GM18519 (cell line): Measurements from ENCODE around the gene LILRA1.
"Not testable (repeated sequence)": the region's sequence is repeated elsewhere in the genome, so short reads cannot be mapped to it uniquely, and the experiment has no call there.

ENCODE experiments used
- ATAC-seq: cut with Tn5 transposase; IDR thresholded peaks from one replicate; pipeline ENCODE4 v1.9.1; 2021; ENCODE audit warnings: mild to moderate bottlenecking, moderate library complexity; ENCODE audit not compliant: unreplicated experiment, low FRiP score

The LILRA1 gene

DNA sequence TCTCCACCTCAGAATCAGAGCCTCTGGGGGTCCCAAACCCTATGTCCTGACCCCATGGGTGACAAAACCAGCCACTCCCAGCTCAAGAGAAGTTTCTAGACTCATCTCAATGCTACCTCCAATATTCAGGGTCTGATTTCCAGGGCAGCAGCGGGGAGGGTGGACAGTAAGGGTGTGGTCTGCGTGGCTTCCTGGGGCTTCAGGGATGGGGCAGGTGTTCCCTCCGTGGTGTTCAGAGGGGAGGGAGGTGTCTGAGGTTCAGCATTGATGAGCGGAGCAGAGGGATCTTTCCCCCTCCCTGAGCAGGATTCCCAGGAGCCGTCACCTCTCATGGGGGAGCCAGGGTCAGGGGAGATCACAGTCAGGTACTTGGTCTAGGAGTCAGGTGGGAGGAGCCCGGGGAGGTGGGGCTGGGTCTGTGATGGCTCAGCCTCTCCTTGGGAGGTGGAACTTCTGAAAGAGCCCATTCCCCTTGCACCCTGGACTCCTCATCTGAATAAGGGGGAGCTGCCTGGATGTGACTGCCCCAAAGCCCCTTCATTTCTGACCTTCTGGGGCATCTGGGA, 16.9 kb upstream of the LILRA1 start:
- no peak for ATAC-seq

- ATAC-seq: no peak
These were observed 16.1 kb upstream of the LILRA1 start for GRCh38 chr19:54577334-54577733.

GRCh38 chr19:54578268-54578667, 15.2 kb upstream of the LILRA1 start:
- not testable (repeated sequence) for ATAC-seq

DNA sequence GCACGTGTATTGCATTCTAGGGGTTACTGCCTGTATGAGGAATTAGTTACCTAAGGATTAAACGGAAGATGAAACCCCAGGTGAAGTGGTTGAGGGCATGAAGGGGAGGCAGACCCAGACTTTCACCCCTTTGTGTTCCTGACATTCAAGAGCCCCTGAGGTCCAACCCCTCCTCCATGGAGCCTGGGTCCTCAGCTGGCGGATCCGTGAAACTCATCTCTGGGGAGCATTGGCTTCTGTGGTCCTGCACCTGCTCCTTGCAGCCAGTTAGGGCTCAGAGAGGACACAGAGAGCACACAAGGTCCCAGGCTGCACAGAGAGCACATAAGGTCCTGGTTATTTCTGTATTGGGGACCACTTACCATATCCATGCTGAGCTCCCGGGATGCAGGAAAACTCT, 7.0 kb upstream of the LILRA1 start:
- no peak for ATAC-seq

DNA sequence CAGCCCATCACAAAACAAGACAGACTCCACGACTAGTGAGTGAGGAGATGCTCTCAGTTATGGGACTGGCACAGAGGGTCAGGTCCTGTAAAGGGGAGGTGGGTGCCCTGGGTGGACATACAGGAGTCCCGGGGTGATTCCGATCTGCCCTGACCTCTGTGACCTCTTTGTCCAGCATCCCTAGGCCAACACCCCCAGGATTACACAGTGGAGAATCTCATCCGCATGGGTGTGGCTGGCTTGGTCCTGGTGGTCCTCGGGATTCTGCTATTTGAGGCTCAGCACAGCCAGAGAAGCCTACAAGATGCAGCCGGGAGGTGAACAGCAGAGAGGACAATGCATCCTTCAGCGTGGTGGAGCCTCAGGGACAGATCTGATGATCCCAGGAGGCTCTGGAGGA, 6.4 kb upstream of the LILRA1 start:
- ATAC-seq: no peak

DNA sequence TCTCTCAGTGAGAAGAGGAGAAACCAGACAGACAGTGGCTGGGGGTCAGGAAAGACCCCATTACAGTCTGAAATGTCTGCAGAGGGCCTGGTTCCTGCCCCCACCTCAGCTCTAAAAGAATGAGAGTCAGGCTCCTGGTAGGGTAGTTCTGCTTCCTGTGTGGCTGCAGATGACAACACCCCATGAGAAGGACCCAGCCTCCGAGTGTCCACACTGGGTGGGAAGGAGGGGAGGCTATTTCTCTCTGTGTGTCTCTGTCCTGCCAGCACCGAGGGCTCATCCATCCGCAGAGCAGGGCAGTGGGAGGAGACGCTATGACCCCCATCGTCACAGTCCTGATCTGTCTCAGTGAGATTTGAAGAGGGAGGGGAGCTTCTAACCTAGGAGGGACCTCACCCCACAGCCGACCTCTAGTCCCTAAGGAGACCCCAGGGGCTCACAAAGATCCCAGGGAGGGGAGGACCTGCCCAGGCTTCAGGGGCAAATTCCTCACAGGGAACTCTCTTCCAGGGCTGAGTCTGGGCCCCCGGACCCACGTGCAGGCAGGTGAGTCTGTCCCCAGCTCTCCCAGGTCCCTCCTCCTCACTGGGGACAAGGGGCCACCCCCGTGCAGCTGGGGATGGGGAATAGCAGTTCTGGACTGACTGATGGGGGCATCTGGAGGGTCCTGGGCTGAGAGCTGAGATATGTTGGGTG, 647 bp downstream of the LILRA1 start:
- ATAC-seq: not testable (repeated sequence)

DNA sequence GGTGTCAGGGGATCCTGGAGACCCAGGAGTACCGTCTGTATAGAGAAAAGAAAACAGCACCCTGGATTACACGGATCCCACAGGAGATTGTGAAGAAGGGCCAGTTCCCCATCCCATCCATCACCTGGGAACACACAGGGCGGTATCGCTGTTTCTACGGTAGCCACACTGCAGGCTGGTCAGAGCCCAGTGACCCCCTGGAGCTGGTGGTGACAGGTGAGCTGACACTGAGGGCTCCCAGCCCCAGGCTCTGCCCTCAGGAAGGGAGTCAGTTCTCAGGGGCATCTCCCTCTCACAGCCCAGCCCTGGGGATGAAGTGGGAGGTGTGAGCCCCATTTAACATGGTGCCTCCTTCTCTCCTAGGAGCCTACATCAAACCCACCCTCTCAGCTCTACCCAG, 1.3 kb downstream of the LILRA1 start:
- ATAC-seq: no peak

GRCh38 chr19:54595680-54596436, 2.4 kb downstream of the LILRA1 start:
- not testable (repeated sequence) for ATAC-seq

DNA sequence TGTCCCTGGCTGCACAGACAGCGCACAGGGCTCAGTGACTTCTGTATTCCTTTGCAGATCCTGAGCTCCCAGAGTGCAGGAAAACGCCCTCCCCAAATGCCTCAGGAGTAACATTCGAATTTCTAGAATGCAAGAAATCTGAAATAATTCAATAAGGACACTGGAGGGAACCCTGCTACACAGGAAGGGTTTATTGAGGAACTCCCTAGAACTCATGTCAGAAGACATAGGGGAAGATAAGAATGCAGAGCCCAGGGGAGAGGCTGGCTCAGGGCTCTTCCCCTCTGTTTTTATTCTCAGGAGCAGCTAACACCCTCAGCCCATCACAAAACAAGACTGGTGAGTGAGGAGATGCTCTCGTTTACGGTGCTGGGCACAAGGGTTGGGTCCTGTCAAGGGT, 6.8 kb downstream of the LILRA1 start:
- no peak for ATAC-seq

DNA sequence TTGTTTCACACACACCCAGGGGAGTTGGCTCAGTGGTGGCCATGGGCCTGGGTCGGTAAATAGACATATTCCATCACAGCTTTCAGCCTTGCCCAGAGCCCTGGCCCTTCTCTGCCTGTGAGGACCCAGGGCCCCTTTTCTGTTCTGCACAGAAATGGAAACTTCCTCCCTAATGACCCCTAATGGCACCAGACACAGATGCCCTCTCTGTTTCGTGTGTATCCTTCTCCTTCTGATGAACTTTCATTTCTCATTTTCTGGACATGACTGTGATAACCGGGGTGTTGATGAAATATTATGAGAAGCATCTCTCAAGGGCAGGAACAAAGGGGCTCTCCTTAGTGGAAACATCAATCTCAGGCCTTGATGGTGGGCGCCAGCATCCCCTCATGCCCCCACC, 12.8 kb downstream of the LILRA1 start:
- ATAC-seq: no peak

DNA sequence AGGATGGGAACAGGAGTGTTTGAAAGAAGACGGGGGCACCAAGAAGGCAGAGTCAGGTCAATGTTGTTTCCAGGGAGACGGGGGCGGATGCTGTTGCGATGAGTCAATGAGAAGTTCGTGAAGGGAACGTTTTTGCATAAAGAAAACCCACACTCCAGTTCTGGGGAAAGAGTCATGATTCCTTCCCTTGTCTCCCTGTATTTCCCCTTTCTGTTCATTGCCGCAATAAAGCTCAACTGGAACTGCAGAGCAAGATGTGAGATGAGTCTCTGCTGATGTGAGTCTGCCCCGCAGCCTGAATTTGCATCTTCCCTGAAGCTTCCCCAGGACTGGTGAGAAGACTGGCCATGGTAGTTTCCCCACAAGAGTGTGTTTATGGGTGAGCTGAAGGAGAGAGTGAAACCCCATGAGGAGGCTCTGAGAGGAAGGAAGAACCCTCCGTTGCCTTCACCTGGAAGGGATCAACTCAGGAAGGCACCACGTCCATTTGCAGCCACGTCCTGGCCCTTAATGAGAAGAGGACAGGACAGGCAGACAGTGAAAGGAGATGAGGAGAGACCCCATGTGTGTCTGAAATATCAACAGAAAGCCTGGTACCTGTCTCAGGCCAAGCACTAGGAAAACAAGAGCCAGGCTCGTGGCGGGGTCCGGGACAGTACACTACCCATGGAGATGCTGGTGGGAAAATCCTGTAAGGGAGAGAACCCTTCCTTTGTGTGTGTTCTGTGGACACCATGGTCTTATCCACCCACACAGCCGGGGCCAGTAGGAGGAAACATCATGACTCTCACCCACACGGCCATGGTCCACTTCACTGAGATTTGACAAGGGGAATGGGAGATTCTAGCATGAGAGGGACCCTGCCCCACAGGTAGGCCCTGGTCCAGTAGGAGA, 13.7 kb downstream of the LILRA1 start:
- ATAC-seq: no peak

DNA sequence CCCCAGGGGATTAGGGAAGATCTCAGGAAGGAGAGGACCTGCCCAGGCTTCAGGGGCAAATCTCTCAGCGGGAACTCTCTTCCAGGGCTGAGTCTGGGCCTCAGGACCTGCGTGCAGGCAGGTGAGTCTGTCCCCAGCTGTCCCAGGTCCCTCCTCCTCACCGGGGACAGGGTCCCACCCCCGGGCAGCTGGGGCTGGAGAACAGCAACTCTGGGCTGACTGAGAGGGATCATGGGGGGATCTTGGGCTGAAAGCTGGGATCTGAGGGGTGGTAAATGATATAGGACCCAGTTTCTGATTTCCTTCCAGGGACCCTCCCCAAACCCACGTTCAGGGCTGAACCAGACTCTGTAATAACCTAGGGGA, 14.3 kb downstream of the LILRA1 start:
- no peak for ATAC-seq

- no peak for ATAC-seq
These were observed 14.8 kb downstream of the LILRA1 start for GRCh38 chr19:54608205-54608604.

- ATAC-seq: no peak
These were observed 15.4 kb downstream of the LILRA1 start for GRCh38 chr19:54608792-54609191.

GRCh38 chr19:54609356-54609791, 15.9 kb downstream of the LILRA1 start:
- ATAC-seq: no peak

GRCh38 chr19:54612428-54612827, 19.0 kb downstream of the LILRA1 start:
- no peak for ATAC-seq

GRCh38 chr19:54614726-54615125, 21.3 kb downstream of the LILRA1 start:
- ATAC-seq: no peak

DNA sequence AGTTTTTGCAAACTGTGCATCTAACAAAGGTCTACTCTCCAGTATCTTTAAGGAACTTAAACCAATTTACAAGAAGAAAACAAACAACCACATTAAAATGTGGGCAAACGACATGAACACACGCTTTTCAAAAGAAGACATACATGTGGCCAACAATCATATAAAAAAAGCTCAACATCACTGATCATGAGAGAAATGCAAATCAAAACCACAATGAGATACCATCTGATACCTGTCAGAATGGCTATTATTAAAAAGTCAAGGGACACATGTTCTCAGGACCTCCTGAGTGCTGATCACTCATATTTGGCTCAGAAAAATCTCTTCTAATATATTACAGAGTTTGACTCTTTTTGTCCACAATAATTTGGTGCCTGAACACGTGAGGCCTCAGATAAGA, 22.6 kb downstream of the LILRA1 start:
- no peak for ATAC-seq

DNA sequence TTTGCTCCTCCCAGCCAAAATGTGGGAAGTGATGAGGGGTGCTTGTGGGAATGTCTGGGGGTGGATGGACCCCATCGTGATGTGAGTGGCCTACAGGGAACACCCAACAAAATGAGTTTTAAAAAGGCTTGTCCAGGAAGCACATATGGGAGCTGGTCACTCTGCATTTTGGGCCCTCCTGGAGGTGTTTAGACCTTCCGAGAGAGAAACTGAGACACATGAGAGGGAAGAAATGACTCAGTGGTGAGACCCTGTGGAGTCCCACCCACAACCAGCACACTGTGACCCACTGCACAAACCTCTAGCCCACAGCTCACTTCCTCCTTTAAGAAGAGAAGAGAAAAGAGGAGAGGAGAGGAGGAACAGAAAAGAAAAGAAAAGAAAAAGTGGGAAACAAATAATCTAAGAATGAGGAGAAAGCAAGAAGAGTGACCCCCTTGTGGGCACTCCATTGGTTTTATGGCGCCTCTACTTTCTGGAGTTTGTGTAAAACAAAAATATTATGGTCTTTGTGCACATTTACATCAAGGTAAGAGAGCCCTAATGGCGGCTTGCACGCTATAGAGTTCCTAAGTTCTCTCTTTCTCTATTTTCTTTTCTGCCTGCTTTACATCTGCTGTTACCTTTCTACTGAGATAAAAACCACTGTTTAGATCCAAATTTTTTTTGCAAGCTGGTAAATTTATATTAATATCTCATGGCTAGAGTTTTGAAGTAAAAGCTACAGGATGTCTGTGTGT, 23.6 kb downstream of the LILRA1 start:
- ATAC-seq: peak; percentile 57

GRCh38 chr19:54620464-54620863, 27.0 kb downstream of the LILRA1 start:
- no peak for ATAC-seq
